GM18951 (cell line): Measurements from ENCODE around the gene SREBF2.
A peak's percentile ranks its signal among the peaks of the same experiment; 100 is the strongest.

Experiments
- POLR2A ChIP-seq: IDR thresholded peaks from 4 replicates; pipeline ENCODE4 v1.6.1; 2011; ENCODE audit warnings: mild to moderate bottlenecking; ENCODE audit not compliant: insufficient read length, insufficient read depth; ENCODE audit errors: extremely low read depth
- in situ Hi-C: fragments of 300-500 bp; cut with MboI; formaldehyde crosslinking; loops from one replicate; pipeline ENCODE4 v1.12.0; 2022; ENCODE audit warnings: low sequenced_read_pairs, mixed read lengths, inconsistent platforms; ENCODE audit not compliant: unreplicated experiment

The SREBF2 gene

GRCh38 chr22:41935509-41935908, 102.6 kb downstream of the SREBF2 start:
- TF ChIP-seq POLR2A: peak; percentile 32
- in situ Hi-C loops: no loop called here

GRCh38 chr22:41936894-41937169, 103.9 kb downstream of the SREBF2 start:
- peak; percentile 21 for TF ChIP-seq POLR2A
- in situ Hi-C loops: no loop called here

- TF ChIP-seq POLR2A: peak; percentile 74
- in situ Hi-C loops: loop anchor here (5.0 to 10.0 kb wide), 2 partner anchors 125 to 243 kb away; partner anchors contain the start of gene MEI1
Measured at GRCh38 chr22:41939981-41940831, 107.3 kb downstream of the SREBF2 start.

- peak; percentile 20 for TF ChIP-seq POLR2A
- in situ Hi-C loops: loop anchor here (5.0 to 10.0 kb wide), 2 partner anchors 126 to 244 kb away; partner anchors contain the start of gene MEI1
Measured at GRCh38 chr22:41940832-41941765, 108.2 kb downstream of the SREBF2 start.

- in situ Hi-C loops: loop anchor here (5.0 to 10.0 kb wide), 2 partner anchors 129 to 246 kb away; partner anchors contain the start of gene MEI1
Measured at GRCh38 chr22:41943661-41944209, 110.8 kb downstream of the SREBF2 start.

GRCh38 chr22:41946629-41947423, 113.9 kb downstream of the SREBF2 start, which contains the start of gene CENPM:
Gene CENPM (minus strand): TSS chr22:41947152. CDS start chr22:41947076, 76 bp downstream.
- TF ChIP-seq POLR2A: peak; percentile 67
- in situ Hi-C loops: loop anchor here (10.0 kb wide), 1 partner anchor 132 kb away; no protein-coding TSS in a partner anchor

More at GRCh38 chr22:41943661-41944209, 110.8 kb downstream of the SREBF2 start:
- no peak for TF ChIP-seq POLR2A

- no peak for TF ChIP-seq POLR2A
- in situ Hi-C loops: loop anchor here (10.0 kb wide), 1 partner anchor 133 kb away; no protein-coding TSS in a partner anchor
Measured at GRCh38 chr22:41947424-41948080, 114.6 kb downstream of the SREBF2 start.

GRCh38 chr22:41948142-41948541, 115.2 kb downstream of the SREBF2 start:
- in situ Hi-C loops: loop anchor here (10.0 kb wide), 1 partner anchor 133 kb away; no protein-coding TSS in a partner anchor
- TF ChIP-seq POLR2A: no peak

- in situ Hi-C loops: loop anchor here (10.0 kb wide), 1 partner anchor 134 kb away; no protein-coding TSS in a partner anchor
Measured at GRCh38 chr22:41948928-41949296, 116.0 kb downstream of the SREBF2 start.

GRCh38 chr22:41949297-41949965, 116.5 kb downstream of the SREBF2 start:
- no peak for TF ChIP-seq POLR2A
- in situ Hi-C loops: loop anchor here (10.0 kb wide), 1 partner anchor 135 kb away; no protein-coding TSS in a partner anchor

GRCh38 chr22:41951898-41952474, 119.1 kb downstream of the SREBF2 start, which contains the start of gene SMIM45:
Gene SMIM45 (plus strand): TSS chr22:41952150.
- no peak for TF ChIP-seq POLR2A
- in situ Hi-C loops: loop anchor here (25.0 kb wide), 1 partner anchor 135 kb away; the partner anchor contains the start of genes NDUFA6 and SMDT1

- in situ Hi-C loops: loop anchor here (25.0 kb wide), 1 partner anchor 135 kb away; the partner anchor contains the start of genes NDUFA6 and SMDT1
- TF ChIP-seq POLR2A: no peak
Measured at GRCh38 chr22:41952713-41953112, 119.8 kb downstream of the SREBF2 start.
